NCI-H187 treated with DMSO at 0.1 percent for 48 hours (cell line): ENCODE results near the gene PTPRN2.
"Not testable (repeated sequence)": the region's sequence is repeated elsewhere in the genome, so short reads cannot be mapped to it uniquely, and the experiment has no call there.

ENCODE experiments used
- DNase-seq: peaks from one replicate; lab custom pipeline; 2025; lab: John Stamatoyannopoulos, UW

PTPRN2 gene

GRCh38 chr7:158419238-158419785, 168.3 kb downstream of the PTPRN2 start:
- no peak for DNase-seq

DNA sequence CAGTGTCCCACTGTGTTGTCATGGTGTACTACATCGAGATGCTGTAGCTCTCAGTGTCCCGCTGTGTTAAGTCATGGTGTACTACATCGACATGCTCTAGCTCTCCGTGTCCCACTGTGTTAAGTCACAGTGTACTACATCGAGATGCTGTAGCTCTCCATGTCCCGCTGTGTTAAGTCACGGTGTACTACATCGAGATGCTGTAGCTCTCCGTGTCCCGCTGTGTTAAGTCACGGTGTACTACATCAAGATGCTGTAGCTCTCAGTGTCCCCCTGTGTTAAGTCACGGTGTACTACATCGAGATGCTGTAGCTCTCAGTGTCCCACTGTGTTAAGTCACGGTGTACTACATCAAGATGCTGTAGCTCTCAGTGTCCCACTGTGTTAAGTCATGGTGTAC, 169.2 kb downstream of the PTPRN2 start:
- DNase-seq: not testable (repeated sequence)

DNA sequence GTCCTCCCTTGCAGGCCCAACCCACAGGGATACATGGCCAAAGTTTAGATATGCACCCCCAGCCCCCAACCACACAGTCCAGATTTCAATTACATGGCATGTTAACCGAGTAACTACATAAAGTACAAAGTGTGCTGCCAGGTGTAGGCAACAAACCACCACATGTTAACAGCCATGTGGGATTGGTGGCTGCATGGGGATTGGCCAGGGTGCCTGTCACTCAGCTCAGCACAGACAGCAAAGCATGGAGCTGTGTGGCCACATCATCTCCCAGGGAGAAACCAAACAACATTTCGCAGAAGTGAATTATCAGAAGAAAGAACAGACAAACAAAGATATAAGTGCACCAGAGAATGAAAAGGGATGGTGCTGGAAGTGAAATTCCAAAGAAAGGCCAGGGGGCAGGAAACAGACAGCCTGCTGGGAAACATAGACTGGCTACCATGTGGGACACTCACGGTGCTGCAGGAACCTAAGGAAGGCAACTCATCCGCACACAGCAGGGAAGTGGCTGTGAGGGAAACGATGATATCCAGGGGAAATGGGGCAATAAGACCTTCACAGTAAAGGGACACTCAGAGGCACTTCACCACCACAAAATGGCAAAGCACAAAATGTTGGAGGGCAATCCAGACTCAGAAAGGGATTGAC, 171.2 kb downstream of the PTPRN2 start:
- no peak for DNase-seq

GRCh38 chr7:158415316-158415715, 172.3 kb downstream of the PTPRN2 start:
- DNase-seq: no peak

GRCh38 chr7:158414486-158414961, 173.1 kb downstream of the PTPRN2 start:
- peak; percentile 78 for DNase-seq

- no peak for DNase-seq
Measured at GRCh38 chr7:158414002-158414401, 173.6 kb downstream of the PTPRN2 start.

DNA sequence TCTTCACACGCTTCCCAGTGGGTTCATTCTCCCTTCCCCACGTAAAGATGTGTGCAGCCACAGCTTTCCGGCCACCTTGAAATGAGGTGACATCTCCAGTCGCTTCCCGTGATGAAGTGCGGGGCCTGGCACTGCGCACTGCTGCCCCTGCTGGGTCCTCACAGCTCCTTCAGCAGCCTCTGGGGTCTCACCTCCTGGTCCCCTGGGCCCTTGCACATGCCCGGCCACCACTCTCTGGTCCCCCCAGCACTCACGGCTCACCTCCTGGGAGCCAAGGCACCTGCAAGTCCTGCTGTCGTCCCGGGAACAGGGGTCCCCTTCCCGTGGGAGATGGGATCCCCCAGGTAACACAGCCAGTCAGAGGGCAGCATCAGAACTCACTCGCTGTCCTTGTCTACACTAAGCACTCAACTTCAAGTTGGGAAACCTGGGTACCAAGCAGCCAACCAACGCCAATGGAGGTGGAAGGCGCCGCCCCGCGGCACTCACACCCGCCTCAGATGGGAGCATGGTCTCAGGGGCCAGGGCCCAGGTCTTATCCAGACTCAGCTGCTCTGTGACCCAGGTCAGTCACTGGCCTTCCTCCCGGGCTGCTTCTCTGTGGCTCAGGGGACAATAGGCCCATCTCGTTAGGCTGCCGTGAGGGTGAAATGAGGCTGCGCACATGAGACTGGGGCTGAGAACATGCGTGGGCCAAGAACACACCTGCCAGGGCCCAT, 176.2 kb downstream of the PTPRN2 start:
- no peak for DNase-seq

DNA sequence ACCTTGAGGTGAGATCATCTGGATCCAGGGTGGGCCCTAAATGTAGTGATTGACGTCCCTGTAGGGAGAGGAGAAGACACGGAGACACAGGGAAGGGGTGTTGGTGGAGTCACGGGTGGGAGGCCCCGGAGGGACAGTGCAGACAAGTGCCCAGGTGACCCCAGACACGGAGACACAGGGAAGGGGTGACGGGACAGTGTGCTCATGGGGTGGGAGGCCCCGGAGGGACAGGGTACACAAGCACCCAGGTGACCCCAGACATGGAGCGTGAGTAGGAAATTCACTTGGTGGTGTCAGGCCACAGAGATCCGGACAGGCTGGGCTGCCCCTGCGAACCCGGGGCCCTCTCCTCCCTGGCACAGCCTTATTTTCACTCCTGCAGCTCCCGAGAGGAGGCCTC, 176.9 kb downstream of the PTPRN2 start:
- no peak for DNase-seq

DNA sequence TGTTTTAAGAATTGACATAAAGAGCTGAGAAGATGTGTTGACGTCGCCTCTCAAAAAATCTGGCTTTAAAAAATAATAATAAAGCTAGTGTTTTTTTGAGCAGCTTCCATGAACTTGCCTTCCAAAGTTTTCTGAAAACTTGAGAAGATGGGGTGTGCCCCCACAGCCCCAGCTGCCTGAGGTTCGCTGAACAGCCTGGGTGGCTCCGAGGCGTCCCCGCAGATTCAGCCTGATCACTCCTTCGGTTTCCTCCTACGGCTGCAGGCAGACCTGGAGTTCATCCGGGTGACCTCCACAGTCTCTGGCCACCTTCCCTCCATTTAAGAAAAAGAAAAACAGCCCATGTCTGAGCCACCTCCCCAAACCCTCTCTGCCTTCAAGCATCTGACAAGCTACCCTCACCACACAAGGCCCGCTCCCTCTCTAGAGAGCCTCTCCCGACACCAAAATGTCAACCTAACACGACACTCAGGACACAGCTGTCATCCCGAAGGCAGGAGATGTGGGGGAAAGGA, 177.8 kb downstream of the PTPRN2 start:
- no peak for DNase-seq

DNA sequence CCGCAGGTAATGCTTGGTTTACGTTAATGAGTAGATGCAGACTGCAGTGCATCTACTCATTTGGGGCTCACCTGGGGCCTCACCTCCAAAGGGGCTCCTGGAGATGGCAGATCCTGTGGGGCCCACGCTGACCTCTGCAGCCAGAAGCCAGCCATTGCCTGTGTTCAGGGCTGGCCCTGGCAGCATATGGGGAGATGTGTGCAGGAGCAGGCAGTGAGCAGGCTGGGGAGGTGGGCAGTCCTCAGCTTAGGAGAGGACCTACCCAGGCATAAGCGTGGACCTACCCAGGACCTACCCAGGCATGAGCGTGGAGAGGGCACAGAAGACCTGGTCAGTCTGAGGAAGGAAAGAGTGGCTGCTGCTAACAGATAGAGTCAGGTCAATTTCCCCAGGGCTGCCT, 178.5 kb downstream of the PTPRN2 start:
- DNase-seq: no peak

DNA sequence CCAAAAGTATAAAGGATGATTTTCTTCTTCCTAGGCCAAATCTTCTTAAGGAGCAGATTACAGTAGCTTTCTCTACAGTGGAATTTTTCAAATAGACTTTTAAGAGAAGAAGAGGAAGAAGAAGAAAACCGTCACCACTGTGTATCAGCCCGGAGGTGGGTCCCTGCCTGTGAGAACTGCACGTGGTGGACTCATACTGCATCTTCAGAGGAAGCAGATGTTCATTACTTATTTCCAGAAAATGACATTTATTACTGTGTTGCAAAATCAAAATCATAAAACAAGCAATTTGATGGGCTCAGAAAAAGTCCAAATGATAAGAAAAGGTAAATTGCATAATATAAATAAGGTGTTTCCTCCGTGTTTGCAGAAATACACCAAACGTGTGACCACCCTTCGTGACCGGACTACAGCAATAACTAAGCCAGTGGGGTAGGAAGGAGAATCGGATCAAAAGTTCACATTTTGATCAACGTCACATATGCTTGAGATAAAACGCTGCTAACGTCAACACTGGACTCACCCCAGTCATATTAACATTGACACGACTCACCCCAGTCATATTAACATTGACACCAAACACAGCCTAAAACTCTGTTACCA, 179.2 kb downstream of the PTPRN2 start:
- no peak for DNase-seq

- DNase-seq: no peak
Measured at GRCh38 chr7:158407581-158408317, 179.9 kb downstream of the PTPRN2 start.

- DNase-seq: no peak
Measured at GRCh38 chr7:158406801-158407200, 180.8 kb downstream of the PTPRN2 start.

GRCh38 chr7:158406364-158406763, 181.3 kb downstream of the PTPRN2 start:
- DNase-seq: no peak

GRCh38 chr7:158405771-158406170, 181.9 kb downstream of the PTPRN2 start:
- DNase-seq: not testable (repeated sequence)

DNA sequence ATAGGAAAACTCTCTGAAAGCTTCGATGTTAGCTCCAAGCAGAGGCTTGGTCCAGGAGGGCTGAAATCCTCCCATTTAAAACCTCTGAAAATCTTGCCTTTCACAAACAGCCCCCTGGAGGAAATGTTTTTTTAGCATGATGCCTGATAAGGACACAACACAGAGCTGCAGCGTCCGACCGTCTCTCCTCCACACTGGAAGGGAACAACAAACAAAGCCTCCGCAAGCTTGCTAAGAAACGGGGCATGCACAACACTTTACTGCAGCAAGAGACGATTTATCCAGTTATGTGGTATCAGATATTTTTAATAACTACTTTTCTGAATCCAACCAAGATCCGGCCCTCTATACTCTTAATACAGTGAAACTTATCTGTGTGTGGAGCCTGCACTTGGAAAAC, 182.3 kb downstream of the PTPRN2 start:
- DNase-seq: no peak

- DNase-seq: no peak
Measured at GRCh38 chr7:158404031-158404761, 183.4 kb downstream of the PTPRN2 start.

- DNase-seq: no peak
Measured at GRCh38 chr7:158403013-158403821, 184.4 kb downstream of the PTPRN2 start.

DNA sequence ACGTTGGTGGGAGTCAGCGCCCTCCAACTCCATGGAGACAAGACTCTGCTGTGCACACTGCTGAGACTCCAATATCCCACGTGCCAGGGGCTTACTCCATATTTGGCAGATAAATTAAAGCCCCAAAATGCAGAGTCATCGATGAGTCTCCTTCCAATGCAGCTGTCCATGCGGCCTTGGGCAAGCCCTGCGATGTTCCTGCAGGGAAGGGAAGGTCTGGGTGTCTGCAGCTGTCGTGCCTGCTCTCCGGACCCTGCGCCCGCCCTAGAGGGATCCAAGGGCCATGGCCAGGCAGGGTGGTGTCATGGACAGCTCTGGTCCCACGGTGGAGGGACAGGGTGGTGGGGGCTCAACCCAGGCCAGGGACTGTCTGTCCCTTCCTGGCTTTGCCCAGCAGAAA, 185.2 kb downstream of the PTPRN2 start:
- no peak for DNase-seq

DNA sequence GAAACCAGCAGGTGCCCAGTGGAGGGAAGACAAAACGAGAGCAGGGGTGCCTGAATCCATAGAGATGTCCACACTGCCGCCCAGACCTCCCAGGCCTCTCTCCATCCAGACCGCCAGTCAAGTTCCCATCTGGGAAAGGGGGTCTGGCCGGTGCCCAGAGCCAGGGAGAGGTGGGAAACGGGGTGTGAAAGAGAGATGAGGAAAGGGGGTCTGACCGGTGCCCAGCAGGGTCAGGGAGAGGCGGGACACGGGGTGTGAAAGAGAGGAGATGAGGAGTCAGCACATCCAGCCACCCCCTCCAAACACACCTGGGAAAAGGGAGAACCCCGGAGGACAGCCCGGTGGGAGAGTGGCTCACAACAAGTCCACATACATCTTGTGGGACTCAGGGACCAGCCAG, 185.8 kb downstream of the PTPRN2 start:
- no peak for DNase-seq
